GOT3 (cell line): ENCODE results near the gene LRRD1.
"Not testable (repeated sequence)": the region's sequence is repeated elsewhere in the genome, so short reads cannot be mapped to it uniquely, and the experiment has no call there.

Experiments
- DNase-seq: peaks from one replicate; lab custom pipeline; 2025; ENCODE audit warnings: mixed read lengths; lab: John Stamatoyannopoulos, UW

The LRRD1 gene

GRCh38 chr7:92141161-92141560 lies 37.8 kb downstream of the LRRD1 start:
- DNase-seq = no peak

DNA sequence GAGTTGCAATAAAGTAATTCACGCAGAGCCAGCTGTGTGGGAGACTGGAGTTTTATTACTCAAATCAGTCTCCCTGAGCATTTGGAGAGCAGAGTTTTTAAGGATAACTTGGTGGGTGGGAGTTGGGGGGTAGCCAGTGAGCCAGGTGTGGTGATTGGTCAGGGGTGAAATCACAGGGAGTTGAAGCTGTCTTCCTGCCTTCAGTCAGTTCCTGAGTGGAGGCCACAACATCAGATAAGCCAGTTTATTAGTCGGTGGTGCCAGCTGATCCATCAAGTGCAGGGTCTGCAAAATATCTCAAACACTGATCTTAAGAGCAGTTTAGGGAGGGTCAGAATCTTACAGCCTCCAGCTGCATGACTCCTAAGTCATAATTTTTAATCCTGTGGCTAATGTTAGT lies 41.4 kb downstream of the LRRD1 start:
- no peak for DNase-seq

DNA sequence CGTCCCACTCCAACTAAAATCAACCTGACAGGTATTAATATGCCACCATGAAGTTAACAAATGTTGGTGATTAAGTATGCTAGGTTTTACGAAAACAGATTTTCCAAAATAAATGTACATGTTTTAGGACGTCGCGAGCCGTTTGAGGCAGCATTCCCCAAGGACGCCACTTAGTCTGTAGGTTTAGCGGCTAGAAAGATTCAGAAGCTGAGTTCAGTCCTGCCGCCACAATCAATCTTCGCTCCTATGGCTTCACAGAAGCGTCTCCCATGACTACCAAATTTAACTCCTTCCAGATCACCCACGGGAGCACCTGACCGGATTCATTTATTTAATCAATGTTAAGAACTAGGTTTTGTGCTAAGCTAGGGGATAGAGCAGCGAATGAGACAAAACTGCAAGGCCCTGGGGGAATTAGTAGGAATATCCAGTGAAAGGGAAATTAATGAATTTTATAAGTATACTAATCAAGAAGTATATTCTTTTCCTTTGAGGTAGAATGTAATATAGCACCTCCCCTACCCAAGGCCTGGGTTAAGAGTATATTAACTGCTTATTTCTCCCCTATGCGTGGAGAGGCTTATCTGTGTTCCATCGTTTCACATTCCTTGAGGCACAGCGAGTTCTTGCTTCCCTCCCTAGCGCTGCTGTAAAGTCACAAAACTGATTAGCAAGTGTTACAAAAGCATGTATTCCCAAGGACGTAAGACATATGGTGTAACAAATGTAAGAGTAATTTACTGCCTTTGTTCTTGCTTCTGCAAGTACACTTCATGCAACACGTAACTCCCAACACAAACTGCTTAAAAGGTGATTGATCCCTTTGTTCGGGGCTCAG lies 43.7 kb downstream of the LRRD1 start:
- DNase-seq = no peak

DNA sequence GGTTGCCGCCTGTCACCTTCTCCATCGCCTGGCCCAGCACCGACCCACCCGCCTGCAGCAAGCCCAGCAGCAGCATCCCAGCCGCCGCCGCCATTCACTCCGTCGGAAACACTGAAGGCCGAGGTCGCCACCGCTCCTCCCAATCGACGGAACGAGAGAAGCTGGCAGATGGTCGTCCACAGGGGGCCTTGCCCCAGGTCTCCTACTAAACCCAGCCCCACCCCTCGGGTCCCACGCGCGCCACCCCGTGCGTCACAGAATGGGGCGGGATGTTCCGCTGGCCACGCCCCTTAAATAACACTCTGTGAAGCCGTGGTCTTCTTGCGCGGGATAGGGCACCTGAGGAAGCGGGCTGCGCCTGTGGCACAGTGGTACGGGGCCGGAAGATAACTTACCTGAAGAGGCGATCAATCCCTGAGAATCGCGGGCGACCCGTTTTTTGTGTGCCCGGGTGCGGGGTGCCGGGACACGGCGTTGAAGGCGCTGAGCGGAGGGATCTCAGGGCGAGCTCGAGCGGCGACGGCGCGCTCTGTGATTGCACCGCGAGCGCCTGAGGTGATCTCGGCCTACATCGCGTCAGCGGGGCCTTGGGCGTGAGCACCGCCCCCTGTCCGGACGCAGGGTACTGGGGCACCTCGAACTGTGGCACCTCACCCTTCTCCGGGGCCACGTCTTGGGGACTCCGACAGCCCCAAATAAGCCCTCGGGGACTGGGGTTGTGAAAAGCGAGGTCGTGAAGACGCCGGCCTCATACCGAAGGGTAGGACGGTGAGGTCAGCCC lies 44.5 kb downstream of the LRRD1 start, which contains the start of gene CYP51A1:
Gene CYP51A1, minus strand, starts transcription at position 207 of the 781 bp plus-strand sequence. Its CDS starts 113 bp downstream, at position 94.
- peak; percentile 93 for DNase-seq

DNA sequence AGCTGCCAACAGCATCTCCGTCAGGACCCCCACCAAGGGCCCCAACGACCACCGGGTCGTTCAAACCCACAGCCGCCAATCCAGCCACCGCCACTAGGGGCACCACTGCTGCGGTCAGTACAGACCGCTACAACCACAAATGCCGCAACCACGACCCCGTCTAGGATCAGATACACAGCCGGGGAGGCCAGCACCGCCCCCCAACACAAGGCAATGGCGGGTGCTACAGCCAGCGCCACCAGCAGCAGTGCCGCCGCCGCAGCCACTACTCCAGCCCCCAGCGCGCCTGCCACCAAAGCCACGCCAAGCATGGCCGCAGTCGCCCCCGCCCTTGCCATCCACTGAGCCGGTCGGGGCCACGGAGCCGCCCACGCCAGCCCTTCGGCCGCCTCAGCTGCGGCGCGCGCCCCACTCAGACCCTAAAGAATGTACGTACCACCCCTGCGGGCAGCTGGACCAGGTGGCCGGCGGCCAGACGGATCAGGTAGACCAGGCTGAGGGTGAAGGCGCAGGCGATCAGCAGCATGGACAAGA lies 45.1 kb downstream of the LRRD1 start:
- no peak for DNase-seq

- DNase-seq = no peak
Observed at GRCh38 chr7:92133133-92133736, 45.7 kb downstream of the LRRD1 start.

- DNase-seq = no peak
Observed at GRCh38 chr7:92131764-92132330, 47.1 kb downstream of the LRRD1 start.

GRCh38 chr7:92131093-92131492 lies 47.8 kb downstream of the LRRD1 start:
- DNase-seq = no peak

DNA sequence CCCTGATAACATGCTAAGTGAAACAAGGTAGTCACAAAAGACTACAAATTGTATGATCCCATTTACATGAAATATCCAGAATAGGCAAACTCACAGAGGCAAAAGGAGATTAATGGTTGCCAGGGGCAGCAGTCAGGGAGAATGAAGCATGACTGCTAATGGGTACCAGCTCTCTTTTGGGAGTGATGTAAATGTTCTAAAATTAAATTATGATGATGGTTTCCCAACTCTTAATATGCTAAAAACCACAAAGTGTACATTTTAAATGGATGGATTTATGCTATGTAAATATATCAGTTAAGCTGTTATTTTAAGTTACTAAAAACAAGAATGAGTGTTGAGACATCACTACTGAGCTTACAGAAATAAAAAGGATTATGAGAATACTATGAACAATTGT lies 57.3 kb downstream of the LRRD1 start:
- DNase-seq = no peak

DNA sequence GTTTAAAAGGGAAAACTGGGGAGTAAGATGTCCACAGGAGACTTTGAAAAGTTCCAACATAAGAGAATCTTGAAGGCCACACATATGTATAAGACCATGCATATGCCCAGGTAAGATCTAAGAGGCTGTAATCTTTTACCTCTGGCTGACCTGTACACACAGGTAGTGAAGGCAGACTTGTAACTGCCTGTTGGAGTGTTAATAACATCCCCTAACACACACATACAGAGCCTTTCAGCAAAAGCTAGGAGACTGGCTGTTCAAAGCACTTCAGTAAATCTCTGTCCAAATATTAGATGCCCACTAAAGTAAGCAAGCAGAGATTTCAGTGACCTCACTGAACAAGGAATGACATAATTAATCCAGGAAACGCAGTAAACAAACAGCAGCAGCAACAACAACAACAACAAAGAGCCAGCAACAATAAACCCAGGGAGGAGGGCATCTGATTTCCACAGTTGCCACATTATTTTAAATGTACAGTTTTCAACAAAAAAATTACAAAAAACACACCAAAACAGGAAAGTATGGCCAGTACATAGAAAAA lies 59.7 kb downstream of the LRRD1 start:
- DNase-seq = no peak

GRCh38 chr7:92116949-92117348 lies 62.0 kb downstream of the LRRD1 start:
- DNase-seq = no peak

GRCh38 chr7:92115821-92116220 lies 63.1 kb downstream of the LRRD1 start:
- no peak for DNase-seq

DNA sequence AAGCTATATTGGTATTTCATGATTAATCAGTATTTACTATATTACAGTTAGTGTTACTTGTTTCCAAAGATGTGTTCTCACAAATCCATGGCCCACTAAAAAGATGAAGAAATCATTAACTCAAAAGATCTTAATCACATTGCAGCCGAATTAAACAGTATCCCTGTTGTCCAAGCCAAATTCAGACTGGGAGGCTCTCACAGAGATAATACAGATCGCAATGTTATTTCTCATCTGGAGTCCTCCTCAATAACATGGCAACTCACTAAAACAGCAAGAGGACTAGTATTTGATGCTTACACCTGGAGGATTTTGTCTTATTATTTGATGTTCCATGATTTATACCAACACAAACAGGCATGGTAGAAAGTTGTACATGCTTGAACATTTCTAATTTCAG lies 68.1 kb downstream of the LRRD1 start:
- no peak for DNase-seq

DNA sequence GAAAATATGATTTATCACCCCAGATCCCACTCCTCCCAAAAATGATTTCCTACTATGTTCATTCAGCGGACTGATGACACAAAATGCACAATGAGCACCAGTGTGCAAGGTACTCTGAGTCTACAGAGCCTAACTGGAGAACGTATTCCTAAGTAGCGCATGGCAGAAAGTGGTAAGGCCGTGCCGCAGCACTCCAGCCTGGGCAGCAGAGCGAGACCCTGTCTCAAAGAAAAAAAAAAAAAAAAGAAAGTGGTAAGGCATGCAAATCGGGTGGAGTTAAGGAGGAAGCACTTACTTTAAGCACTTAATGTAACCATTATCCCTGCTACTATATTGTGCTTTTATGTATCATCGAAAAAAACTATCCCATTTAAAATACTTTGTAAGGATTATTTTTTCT lies 70.1 kb downstream of the LRRD1 start:
- no peak for DNase-seq

- not testable (repeated sequence) for DNase-seq
Observed at GRCh38 chr7:92102862-92103261, 76.1 kb downstream of the LRRD1 start.

DNA sequence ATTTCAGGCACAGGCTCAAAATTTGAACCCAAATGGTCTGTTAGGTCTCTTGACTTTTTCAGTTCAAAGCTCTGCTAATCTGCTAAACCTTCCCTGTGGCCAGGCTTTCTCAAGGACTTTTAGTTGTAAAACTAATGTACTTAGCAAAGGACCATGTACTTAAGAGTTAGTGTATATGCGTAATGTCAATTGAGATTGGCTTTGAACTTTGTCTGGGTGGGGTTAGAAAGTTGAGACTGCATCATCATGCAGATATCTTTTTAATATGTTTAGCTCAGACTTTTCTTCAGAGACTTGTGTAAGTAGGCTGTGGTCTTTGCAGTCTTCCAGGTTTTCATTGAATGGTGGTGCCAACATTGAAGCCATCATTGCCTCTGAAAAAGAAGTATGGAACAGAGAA lies 78.4 kb downstream of the LRRD1 start:
- DNase-seq = no peak

DNA sequence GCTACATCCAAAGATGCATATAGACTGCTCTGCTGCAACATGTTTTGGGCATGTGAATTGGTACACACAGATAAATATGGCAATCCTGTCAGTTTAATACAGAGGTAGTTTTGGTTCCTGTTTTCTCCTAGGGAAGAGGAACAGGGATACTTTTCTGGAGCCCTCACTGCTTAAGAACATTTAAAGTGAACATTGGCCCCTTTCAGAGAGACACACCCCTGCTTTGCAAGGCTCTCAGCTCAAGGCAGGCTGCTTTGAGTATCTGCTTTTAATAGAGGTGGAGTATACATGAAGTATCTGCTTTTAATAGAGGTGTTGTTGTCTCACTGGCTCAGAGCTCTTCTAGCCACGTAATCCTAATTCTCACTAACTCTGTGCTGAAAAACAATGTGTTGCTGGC lies 83.6 kb downstream of the LRRD1 start:
- DNase-seq = no peak
